Measurements from ENCODE around the gene DISP3. TPM values are rescaled to one million over a fixed set of nuclear protein-coding genes. Genes with fewer than 3 reads are reported as not detected.

DISP3 gene
- polyA plus RNA-seq, 1 of the 3 experiments (the other 2 are of a cell fraction), result 0.08 TPM

- Histone ChIP-seq H3F3A (replicated peaks; ENCODE audit: insufficient read depth) (no peaks in the 10 kb centered on the region), H3K4me3 (ENCODE audit: low read depth in 2 of 2, low read length in 1 of 2) (no peak overlapping the region), H3K27me3 (ENCODE audit: insufficient read depth) (peaks cover 14% of the 10 kb centered on the region), H2AFZ (ENCODE audit: low read depth) (no peak overlapping the region), H4K20me1 (ENCODE audit: insufficient read depth) (no peaks in the 10 kb centered on the region), H3K4me2 (no peak overlapping the region), H3K79me2 (ENCODE audit: insufficient read depth) (no peaks in the 10 kb centered on the region), H3K27ac (ENCODE audit: low read depth in 2 of 2, low read length in 1 of 2) (no peak overlapping the region), H3K9me3 (no peaks in the 10 kb centered on the region), H3K36me3 (replicated peaks in 1 of 2; ENCODE audit: control insufficient read depth in 1 of 2, insufficient read depth in 2 of 2, low read length in 1 of 2) (no peaks in the 10 kb centered on the region), H3K4me1 (ENCODE audit: control insufficient read depth in 1 of 2, insufficient read depth in 2 of 2, low read depth in 1 of 2, low read length in 1 of 2) (peaks cover 0 to 7% of the 10 kb centered on the region in 2 experiments; a peak in 1 of 4 replicates), H3K9ac (no peak overlapping the region), H3K9me2 (no peaks in the 10 kb centered on the region)
- WGBS (ENCODE audit: low lambda C conversion rate), result 48% methylated on average over 6 of the region's 7 CpGs
- TF ChIP-seq IRF3 (IDR thresholded peaks at IDR 0.05; ENCODE audit: low read depth, low read length), result no peak
- TF ChIP-seq RCOR1 (IDR thresholded peaks at IDR 0.05; ENCODE audit: low read length), result no peak
- no peak for TF ChIP-seq EZH2phosphoT487 (IDR thresholded peaks at IDR 0.05; ENCODE audit: borderline replicate concordance, low read depth)
- TF ChIP-seq SIN3A (IDR thresholded peaks at IDR 0.05; ENCODE audit: borderline replicate concordance, low read depth, low read length), result no peak
- TF ChIP-seq FOXJ3 (CRISPR knock-in tag; IDR thresholded peaks at IDR 0.05), result no peak
- TF ChIP-seq YY1 (IDR thresholded peaks at IDR 0.05; ENCODE audit: low read depth), result no peak
- TF ChIP-seq POLR2AphosphoS5 (IDR thresholded peaks at IDR 0.05; ENCODE audit: low read depth, low read length), result no peak
- no peak for TF ChIP-seq ZBTB33 (IDR thresholded peaks at IDR 0.05; ENCODE audit: borderline replicate concordance, low read depth)
- no peak for TF ChIP-seq TAF1 (IDR thresholded peaks at IDR 0.05; ENCODE audit: borderline replicate concordance, low read depth, low read length)
- ChIA-PET CTCF (interaction anchor here (1.5 kb wide), 1 partner anchor 25 kb away, joined by 3 read pairs; no protein-coding TSS in a partner anchor), POLR2A (no interaction called here)
- DNase-seq, result no peak
Observed at GRCh38 chr1:11438996-11439395, 40.0 kb upstream of the DISP3 start.

- Histone ChIP-seq H3K4me2 (no peak overlapping the region), H2AFZ (ENCODE audit: low read depth) (no peak overlapping the region), H4K20me1 (ENCODE audit: insufficient read depth) (no peaks in the 10 kb centered on the region), H3F3A (replicated peaks; ENCODE audit: insufficient read depth) (no peaks in the 10 kb centered on the region), H3K4me1 (ENCODE audit: control insufficient read depth in 1 of 2, insufficient read depth in 2 of 2, low read depth in 1 of 2, low read length in 1 of 2) (no peaks in the 10 kb centered on the region; a peak in 1 of 4 replicates), H3K36me3 (replicated peaks in 1 of 2; ENCODE audit: control insufficient read depth in 1 of 2, insufficient read depth in 2 of 2, low read length in 1 of 2) (no peaks in the 10 kb centered on the region), H3K27ac (ENCODE audit: low read depth in 2 of 2, low read length in 1 of 2) (no peak overlapping the region), H3K9me3 (no peaks in the 10 kb centered on the region), H3K79me2 (ENCODE audit: insufficient read depth) (no peaks in the 10 kb centered on the region), H3K4me3 (ENCODE audit: low read depth in 2 of 2, low read length in 1 of 2) (no peak overlapping the region), H3K9ac (no peak overlapping the region), H3K27me3 (ENCODE audit: insufficient read depth) (peaks cover 14% of the 10 kb centered on the region), H3K9me2 (no peaks in the 10 kb centered on the region)
- CTCF ChIA-PET, result no interaction called here
- DNase-seq, result no peak
- 44% methylated on average over 9 of the region's 11 CpGs for WGBS (ENCODE audit: low lambda C conversion rate)
- no peak for TF ChIP-seq CTCF (IDR thresholded peaks at IDR 0.05)
- no peak for TF ChIP-seq EZH2phosphoT487 (IDR thresholded peaks at IDR 0.05; ENCODE audit: borderline replicate concordance, low read depth)
- TF ChIP-seq USF2 (IDR thresholded peaks at IDR 0.05; ENCODE audit: borderline replicate concordance, low read depth, low read length), result no peak
- no peak for TF ChIP-seq MXI1 (IDR thresholded peaks at IDR 0.05; ENCODE audit: low read depth, low read length)
- no peak for TF ChIP-seq MAX (IDR thresholded peaks at IDR 0.05; ENCODE audit: low read depth)
- no peak for TF ChIP-seq NRF1 (IDR thresholded peaks at IDR 0.05; ENCODE audit: low read depth, low read length)
- TF ChIP-seq IRF3 (IDR thresholded peaks at IDR 0.05; ENCODE audit: low read depth, low read length), result no peak
- no peak for TF ChIP-seq TCF12 (IDR thresholded peaks at IDR 0.05)
- TF ChIP-seq RXRA (IDR thresholded peaks at IDR 0.05; ENCODE audit: borderline replicate concordance, low read depth), result no peak
- TF ChIP-seq POLR2AphosphoS5 (IDR thresholded peaks at IDR 0.05; ENCODE audit: low read depth, low read length), result no peak
- no peak for TF ChIP-seq SMC3 (IDR thresholded peaks at IDR 0.05; ENCODE audit: low read depth, low read length)
- POLR2A ChIA-PET, result no interaction called here
Observed at GRCh38 chr1:11441211-11441952, 37.6 kb upstream of the DISP3 start.
